GM18951 (cell line): ENCODE measurements around the gene SRRM2.

Experiments used
- POLR2A ChIP-seq: IDR thresholded peaks from 4 replicates; pipeline ENCODE4 v1.6.1; 2011; ENCODE audit warnings: mild to moderate bottlenecking; ENCODE audit not compliant: insufficient read length, insufficient read depth; ENCODE audit errors: extremely low read depth
- in situ Hi-C: fragments of 300-500 bp; cut with MboI; formaldehyde crosslinking; loops from one replicate; pipeline ENCODE4 v1.12.0; 2022; ENCODE audit warnings: low sequenced_read_pairs, mixed read lengths, inconsistent platforms; ENCODE audit not compliant: unreplicated experiment

SRRM2 gene

GRCh38 chr16:2752035-2752849, at the start of gene SRRM2:
Gene SRRM2, plus strand, starts transcription at chr16:2752638. Its CDS starts 3,727 bp downstream, at chr16:2756365.
- TF ChIP-seq POLR2A = peak; percentile 85
- in situ Hi-C loops = no loop called here

DNA sequence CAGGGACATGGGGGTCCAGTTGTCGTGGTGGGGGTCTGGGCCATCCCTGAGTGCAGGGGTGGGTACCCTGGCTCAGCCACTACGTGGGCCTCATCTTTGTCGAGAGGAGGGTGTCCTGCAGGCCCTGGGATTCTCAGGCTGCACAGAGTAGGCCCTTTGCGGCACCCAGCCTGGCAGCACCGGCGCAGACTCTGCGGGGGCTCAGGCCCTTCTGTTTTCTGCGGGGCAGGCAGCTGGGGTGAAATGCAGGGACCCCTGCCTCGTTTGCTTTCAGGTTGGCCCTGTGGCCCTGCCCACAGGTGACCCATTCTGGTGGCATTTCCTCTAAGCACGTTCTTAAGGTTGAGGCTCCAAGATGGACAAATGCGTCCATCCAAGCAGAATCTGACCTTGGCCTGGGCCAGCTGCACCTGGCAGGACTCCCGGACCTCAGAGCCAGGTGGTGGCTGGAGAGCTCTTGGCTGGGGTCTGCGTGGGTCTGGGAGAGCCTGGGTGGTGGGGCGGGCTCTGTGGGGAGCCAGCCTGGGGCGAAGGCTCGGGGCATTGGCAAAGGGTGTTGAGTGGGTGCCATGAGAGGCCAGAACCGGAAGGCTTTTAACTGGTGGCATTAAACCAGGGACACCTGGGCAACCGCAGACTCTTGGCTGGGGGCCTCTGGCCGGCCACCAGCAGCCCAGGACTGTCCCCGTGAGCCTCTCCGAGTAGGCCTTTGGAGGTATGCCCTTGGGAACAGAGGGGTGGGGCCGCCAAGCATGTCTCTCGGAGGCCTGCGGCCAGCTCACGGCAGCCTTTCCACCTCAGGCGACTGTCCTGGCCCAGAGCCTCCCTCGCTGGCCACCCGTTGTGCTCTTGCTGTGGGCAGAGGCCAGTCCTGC, 49.3 kb upstream of the SRRM2 start:
- no peak for TF ChIP-seq POLR2A
- in situ Hi-C loops = no loop called here

- TF ChIP-seq POLR2A = no peak
- in situ Hi-C loops = no loop called here
These were observed 48.1 kb upstream of the SRRM2 start for GRCh38 chr16:2704166-2704982.

DNA sequence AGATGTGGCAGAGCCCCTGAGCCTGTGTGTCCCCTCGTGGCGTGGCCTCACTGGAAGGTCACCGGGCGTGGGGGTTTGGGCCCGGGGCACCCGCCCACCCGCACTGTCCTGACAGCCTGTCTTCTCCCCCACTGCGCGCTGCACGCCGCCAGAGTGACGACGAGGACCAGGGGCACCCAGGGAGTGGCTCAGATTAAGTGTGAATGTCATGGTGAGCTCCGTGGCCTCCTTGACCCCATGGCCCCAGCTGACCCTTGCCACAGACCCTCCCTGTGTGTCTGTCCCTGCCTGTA, 47.5 kb upstream of the SRRM2 start:
- no peak for TF ChIP-seq POLR2A
- in situ Hi-C loops = no loop called here

- TF ChIP-seq POLR2A = no peak
- in situ Hi-C loops = no loop called here
These were observed 47.1 kb upstream of the SRRM2 start for GRCh38 chr16:2705351-2705750.

DNA sequence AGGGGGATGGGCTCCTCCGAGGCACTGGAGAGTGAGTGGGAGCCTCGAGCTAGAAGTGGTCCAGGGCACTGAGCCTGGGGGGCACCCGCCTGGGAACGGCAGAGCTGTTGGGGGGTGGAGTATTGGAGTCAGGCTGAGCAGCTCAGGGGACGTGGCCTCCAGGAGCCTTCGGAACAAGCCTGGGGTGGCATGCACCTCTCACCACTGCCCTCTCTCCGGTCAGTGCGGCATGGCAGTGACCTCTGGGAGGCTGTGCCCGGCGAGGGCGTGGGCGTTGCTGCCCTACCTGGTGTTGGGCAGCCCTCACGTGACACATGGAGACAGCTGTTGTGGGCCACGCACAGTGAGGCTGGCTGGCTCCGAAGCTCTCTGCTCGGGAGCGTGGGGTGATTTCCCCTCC, 46.4 kb upstream of the SRRM2 start:
- TF ChIP-seq POLR2A = no peak

DNA sequence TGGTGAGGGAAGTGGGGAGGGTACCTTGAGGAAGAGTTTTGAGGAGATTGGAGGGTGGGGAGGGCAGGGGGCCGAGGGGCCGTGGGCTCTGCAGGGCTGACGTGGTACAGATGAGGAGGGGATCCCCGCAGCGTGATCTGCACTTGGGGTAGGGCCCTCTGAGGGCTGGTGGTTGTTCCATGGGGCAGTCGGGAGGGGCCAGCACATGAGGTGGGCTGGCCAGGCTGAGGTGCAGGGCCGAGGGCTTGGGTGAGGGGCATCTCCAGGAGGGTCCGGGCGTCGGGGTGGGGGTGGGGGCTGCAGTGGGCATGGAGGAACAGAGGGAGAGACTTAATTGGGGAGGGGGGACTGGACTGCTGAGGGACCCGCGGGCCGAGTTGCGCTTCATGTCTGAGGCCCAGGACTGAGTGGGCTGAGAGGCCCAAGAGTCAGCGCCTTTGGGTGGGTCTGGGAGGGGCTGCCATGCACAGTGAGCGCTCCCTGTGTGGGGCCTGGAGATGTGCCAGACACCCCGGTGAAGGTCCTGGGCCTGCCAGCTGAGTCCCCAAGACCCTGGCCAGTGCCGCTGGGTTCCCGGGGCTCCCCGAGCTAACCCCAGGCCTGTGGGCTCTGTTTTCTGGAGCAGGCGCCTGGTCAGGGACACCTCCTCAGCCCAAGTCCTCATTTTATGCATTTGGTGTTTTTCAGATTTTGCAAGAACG, 45.7 kb upstream of the SRRM2 start:
- in situ Hi-C loops = no loop called here
- TF ChIP-seq POLR2A = no peak

More for the DNA sequence above, 46.4 kb upstream of the SRRM2 start:
- in situ Hi-C loops = no loop called here

GRCh38 chr16:2707368-2708289, 44.8 kb upstream of the SRRM2 start:
- no peak for TF ChIP-seq POLR2A
- in situ Hi-C loops = no loop called here

- in situ Hi-C loops = no loop called here
- TF ChIP-seq POLR2A = no peak
These were observed 44.2 kb upstream of the SRRM2 start for GRCh38 chr16:2708290-2708639.

DNA sequence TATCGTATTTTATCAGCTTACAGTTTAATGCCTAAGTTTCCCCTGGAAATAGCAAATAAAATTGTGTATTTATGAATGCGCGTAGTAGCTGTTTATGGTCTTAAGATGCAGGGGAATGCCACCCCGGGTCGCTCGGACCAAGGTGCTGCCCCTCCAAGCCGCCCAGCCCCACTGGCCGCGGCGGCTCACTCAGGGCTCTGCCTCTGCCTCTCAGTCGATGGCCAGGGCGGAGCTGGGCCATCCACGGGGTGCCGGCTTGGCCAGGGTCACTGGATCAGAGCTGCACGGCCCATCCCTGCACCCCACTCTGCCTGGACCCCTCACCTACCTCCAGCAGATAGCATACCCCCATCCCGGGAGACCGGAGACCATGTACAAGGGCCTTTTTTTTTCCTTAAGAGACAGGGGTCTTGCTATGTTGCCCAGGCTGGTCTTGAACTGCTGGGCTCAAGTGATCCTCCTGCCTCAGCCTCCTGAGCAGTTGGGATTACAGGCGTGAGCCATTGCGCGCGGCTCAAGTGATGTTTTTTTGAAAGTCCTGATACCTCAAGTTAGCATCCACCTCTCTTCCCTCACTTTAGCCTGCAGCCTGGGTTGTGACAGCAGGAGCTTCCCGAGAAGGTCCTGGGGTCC, 43.4 kb upstream of the SRRM2 start:
- no peak for TF ChIP-seq POLR2A
- in situ Hi-C loops = no loop called here

DNA sequence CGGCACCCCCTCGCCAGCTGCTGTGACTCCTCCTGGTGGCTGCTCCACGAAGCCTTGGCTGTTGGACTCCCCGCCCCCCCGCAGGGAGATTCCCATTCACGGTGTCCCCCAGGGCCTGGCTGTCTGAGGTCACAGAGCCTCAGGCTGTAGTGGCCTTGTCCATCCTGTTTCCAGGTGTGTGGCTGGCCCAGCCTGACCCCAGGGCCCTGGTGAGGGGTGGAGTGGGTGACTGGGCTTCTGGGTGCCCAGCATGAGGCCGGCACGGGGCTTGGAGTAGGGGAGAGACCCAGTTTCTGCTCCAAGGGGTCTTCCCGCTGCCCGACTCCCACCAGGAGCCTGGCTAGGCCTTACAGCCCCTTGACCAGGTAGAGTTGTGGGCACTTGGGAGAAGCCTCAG, 42.9 kb upstream of the SRRM2 start:
- in situ Hi-C loops = no loop called here
- no peak for TF ChIP-seq POLR2A
